GM19239 (cell line): ENCODE data around the gene RPUSD1.

Experiments
- DNase-seq: peaks from one replicate; pipeline ENCODE4 v3.0.0; 2011; ENCODE audit warnings: low spot score; ENCODE audit not compliant: insufficient read length
- FAIRE-seq: peaks from 2 replicates; lab custom pipeline; 2011; peaks lifted over from hg19 to GRCh38; lab: Jason Lieb, UNC

The RPUSD1 gene

DNA sequence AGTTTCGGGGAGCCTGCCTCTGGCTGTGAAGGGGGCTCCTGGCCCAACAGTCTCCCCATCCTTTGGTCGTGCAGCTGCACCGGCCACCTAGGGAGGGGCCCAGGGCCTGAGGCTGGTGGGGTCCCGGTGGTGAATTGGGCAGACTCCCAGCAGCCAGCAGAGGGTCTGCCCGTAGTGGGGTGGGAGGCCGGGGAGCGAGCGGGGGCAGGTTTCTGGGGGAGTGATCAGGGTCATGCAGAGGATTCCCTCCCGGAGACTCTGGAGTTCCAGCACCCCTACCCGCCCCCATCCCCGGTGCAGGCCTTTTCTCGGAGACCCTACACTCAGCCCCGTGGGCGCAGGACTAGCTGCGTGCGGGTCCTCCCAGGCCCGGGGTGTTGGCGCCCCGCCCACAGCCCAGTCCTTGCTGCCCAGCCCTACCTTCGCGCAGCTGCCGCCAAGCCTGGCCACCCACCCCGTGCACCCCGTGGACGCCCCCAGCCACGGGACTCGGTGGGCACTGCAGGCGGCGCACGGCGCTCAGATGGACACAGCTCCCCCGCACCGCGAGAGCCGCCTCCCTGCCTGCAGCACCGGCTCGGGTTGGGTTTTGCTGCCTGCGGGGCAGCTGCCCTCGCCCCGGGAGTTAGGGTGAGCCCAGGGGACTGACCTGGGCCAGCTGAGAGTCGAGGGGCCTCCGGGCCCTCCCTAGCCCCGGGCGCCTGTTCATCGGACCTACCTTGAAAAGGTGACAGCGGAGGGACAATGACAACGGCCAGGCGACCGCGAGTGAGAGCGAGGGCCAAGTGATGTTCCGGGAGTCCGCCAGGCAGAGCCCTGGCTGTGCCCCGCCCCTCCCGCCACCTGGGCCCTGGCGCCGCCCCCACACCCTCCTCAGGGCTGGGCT, 12.0 kb upstream of the RPUSD1 start, which contains the start of gene GNG13:
Gene GNG13, minus strand, starts transcription at position 787 of the 886 bp plus-strand sequence. CDS start 1,657 bp downstream, outside the sequence.
- FAIRE-seq, result no peak
- DNase-seq, result no peak

DNA sequence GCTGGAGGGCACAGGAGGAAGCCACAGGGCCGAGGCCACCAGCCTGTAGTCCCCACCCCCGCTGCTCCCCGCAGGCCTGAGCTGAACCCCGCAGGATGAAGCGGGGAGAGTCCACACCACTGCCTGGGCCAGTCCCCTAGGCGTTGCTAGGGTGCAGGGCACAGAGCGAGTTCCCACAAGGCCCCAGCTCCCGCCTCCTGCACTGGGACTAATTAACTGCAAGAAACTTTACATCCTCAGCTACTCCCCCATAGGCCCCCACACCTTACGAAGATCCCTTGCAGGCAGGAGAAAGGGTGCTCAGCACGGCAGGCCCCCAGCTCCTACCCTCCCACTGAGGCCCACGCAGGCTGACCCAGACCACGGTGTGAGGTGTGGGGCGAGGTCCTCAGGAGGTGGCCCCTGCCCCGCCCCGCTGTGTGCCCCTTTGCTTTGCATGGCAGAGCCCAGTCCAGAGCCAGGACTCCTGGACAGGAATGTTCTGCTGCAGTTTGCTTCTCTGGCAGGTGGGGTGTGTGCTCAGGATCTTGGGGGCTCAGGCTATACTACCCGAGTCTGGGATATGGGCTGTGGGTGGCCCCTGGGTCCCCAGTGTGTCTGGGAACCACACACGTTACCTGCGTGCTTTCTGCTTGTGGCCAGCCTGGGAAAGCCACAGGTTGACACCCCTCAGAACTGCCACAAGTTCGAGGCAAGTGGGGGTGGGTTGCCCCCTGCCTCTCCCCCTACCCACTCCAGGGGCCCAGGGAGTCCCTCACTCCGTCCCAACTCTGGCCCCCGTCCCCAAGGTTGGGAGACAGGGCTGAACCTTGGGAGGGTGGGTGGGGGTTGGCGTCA, 11.1 kb upstream of the RPUSD1 start:
- FAIRE-seq (no peak), DNase-seq (no peak)

DNA sequence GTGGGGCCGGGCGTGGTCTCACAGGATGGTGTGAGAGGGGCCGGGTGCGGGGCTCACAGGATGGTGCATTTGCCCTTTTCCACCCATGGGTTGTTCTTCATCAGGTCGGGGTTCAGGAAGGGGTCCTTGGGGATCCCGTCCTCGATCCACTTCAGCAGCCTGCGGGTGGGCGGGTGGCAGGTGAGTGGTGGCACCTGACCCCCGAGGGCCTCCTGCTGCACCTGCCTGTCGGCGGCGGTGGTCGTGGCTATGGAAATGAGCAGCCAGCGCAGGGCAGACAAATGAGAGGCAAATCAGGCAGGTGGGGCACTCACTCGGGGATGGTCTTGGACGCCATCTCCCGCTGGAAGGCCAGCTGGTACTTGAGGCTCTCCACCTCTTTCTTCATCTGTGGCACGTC, 10.5 kb upstream of the RPUSD1 start:
- no peak for DNase-seq
- FAIRE-seq, result no peak

DNA sequence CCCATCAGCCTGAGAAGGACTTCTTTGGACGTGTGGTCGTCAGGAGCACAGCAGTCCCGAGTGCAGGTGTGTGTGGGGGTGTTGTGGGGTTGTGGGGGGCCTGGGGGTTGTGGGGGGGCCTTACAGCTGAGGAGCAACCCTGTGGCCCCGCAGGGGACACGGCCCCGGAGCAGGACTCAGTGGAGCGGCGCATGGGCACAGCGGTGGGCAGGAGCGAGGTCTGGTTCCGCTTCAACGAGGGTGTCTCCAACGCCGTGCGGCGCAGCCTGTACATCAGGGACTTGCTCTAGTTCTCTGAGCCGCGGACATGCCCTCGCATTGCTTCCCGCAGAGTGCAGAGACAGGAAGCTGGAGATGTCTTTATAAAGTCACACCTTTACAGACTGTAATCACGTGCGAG, 9.5 kb upstream of the RPUSD1 start:
- FAIRE-seq (no peak), DNase-seq (no peak)

DNA sequence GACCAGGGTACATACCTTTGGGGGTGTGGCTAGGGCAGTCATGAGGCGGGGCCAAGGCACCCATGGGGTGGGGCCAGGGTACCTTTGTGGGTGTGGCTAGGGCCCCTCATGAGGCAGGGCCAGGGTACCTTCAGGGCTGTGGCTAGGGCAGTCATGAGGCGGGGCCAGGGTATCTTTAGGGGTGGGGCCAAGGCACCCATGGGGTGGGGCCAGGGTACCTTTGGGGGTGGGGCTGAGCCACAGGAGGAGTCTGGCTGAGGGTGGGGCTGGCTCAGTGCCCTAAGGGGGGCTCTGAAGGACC, 8.9 kb upstream of the RPUSD1 start:
- DNase-seq, result peak; percentile 53
- no peak for FAIRE-seq

DNA sequence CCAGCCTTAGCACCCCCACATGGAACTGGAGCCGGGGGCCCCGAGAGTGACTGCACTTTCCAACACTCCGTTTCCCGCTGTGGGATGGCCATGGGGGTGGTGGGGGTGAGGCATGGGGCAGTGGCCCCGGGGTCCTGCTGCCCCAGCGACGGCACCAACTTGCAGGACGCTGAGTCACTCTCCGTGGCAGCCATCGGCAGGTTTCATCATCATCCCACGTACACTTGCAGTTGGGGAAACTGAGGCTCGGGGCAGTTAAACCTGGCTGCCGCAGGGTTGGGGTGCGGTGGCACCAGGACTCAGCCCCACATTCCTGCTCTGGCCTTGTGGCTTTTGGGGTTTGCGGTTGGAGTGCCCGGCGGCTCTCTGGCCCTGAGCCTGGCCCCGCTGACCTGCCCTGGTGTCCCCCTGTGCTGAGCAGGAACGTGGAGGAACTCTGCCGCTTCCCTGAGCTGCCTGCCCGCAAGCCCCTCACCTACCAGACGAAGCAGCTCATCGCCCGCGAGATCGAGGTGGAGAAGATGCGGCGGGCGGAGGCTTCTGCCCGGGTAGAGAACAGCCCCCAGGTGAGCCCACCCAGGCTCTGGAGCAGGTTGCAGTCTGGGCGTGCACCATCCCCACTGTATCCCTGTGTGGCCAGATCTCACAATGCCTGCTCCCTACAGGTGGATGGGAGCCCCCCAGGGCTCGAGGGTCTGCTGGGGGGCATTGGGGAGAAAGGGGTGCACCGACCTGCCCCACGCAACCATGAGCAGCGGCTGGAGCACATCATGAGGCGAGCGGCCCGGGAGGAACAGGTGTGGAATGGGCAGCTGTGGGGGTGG, 8.3 kb upstream of the RPUSD1 start:
- FAIRE-seq (no peak), DNase-seq (no peak)

DNA sequence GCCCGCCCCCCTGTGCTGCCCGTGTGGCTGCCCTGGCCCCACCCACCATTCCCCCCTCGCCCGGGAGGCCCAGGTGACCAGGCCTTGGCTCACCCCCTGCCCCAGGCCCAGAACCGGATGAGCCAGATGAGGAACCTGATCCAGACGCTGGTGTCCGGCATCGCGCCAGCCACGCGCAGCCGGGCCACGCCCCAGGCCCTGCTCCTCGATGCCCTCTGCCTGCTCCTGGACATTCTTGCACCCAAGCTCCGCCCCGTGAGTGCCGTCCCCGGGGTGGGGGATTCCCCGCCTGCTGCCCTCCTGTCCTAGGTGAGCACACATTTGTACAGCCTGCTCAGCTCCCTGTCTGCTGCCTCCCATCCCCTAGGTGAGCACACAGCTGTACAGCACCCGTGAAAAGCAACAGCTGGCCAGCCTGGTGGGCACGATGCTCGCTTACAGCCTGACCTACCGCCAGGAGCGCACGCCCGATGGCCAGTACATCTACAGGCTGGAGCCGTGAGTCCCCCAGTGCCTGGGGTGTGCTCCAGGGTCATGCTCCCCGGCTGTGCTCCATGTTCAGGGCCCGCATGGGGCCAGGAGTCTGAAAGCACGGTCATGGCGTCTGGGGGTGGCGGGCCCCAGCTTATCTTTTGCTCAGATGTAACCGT, 7.5 kb upstream of the RPUSD1 start:
- DNase-seq (no peak), FAIRE-seq (no peak)

DNA sequence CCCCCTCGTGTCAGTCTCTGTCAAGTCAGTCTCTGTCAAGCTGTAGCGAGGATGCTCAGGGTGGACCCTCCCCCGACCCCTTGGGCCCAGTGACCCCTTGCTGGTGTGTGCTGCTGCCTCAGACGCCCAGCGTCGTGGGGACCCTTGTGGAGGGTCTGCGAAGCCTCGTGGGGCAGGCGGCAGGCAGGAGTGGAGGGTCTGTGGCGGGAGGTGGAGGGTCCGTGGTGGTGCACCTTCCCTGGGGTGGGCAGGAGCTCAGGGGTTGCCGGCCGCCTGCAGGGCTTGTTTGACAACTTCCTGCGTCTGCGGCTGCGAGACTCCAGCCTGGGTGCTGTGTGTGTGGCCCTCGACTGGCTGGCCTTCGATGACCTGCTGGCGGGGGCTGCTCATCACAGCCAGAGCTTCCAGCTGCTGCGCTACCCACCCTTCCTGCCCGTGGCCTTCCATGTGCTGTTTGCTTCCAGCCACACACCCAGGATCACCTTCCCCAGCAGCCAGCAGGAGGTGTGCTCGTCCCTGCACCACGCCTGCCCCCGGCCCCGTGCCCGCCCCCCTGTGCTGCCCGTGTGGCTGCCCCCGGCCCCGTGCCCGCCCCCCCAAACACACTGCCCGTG, 6.8 kb upstream of the RPUSD1 start:
- DNase-seq (no peak), FAIRE-seq (no peak)

- FAIRE-seq, result no peak
- DNase-seq, result no peak
Observed at GRCh38 chr16:794091-794822, 6.1 kb upstream of the RPUSD1 start.

- FAIRE-seq, result no peak
Observed at GRCh38 chr16:793414-793813, 5.2 kb upstream of the RPUSD1 start.

DNA sequence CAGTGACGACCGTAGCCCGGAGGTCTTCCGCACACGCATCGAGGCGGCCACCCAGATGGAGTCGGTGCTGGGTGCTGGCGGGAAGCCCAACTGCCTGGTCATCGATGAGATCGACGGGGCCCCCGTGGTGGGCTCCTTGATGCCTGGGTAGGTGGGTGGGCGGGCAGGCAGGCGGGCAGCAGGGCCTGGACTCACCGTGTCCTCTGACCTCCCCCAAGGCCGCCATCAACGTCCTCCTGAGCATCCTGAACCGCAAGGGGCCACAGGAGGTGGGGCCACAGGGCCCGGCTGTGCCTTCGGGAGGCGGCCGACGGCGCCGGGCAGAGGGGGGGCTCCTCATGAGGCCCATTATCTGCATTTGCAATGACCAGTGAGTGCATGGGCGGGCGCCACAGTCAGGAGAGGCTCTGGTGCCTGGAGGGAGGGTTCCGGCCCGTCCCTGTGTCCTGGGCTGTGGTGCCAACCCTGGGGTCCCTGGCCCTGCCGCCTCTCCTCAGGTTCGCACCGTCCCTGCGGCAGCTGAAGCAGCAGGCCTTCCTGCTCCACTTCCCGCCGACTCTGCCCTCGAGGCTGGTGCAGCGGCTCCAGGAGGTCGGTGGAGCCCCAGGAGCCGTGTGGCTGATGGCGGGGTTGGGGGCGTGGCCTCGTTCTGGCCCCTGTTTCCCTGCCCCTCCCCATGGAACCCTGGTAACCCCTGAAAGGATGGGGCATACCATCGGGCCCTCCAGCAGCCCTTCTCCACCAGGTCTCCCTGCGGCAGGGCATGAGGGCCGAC, 4.2 kb upstream of the RPUSD1 start:
- DNase-seq, result no peak
- FAIRE-seq, result no peak

More at GRCh38 chr16:793414-793813, 5.2 kb upstream of the RPUSD1 start:
- no peak for DNase-seq

- FAIRE-seq (no peak), DNase-seq (no peak)
Observed at GRCh38 chr16:791131-791530, 3.0 kb upstream of the RPUSD1 start.

DNA sequence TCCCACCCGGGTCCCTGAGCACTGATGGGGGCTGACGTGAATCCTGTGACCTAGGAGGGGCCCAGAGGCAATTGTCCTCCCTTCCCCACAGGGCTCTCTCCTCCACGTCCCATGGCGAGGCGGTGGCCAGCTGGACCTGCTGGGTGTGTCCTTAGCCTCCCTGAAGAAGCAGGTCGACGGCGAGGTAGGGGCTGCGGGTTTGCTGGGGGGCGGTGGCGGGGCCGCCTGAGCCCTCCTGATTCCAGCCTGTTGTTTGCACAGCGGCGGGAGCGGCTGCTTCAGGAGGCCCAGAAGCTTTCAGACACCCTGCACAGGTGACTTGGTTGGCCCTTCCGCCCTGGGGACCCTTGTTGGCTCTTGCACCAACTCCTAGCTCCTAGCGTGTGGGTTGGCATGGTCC, 1.9 kb upstream of the RPUSD1 start:
- FAIRE-seq (no peak), DNase-seq (no peak)

DNA sequence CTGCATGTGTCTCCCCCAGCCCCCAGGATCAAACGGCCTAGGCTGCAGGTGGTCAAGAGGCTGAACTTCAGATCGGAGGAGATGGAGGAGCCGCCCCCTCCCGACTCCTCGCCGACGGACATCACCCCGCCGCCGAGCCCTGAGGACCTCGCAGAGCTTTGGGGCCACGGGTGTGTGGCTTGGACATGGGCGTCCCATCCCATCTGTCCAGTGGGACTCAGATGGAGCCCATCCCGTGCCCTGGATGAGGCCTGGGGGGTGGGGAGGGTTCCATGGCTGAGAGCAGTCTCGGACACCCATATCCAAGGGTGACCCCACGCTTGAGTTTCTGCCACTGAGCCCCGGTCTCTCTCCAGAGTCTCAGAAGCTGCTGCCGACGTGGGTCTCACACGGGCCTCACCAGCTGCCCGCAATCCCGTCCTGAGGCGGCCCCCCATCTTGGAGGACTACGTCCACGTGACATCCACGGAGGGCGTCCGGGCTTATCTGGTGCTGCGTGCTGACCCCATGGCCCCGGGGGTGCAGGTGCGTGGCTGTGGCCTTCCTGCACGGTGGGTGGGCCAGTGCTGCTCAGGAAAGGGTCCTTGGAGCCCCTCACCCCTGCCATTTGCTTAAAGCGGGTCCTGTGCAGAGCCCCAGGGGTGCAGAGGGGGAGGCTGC, 1.1 kb upstream of the RPUSD1 start:
- no peak for FAIRE-seq
- no peak for DNase-seq

DNA sequence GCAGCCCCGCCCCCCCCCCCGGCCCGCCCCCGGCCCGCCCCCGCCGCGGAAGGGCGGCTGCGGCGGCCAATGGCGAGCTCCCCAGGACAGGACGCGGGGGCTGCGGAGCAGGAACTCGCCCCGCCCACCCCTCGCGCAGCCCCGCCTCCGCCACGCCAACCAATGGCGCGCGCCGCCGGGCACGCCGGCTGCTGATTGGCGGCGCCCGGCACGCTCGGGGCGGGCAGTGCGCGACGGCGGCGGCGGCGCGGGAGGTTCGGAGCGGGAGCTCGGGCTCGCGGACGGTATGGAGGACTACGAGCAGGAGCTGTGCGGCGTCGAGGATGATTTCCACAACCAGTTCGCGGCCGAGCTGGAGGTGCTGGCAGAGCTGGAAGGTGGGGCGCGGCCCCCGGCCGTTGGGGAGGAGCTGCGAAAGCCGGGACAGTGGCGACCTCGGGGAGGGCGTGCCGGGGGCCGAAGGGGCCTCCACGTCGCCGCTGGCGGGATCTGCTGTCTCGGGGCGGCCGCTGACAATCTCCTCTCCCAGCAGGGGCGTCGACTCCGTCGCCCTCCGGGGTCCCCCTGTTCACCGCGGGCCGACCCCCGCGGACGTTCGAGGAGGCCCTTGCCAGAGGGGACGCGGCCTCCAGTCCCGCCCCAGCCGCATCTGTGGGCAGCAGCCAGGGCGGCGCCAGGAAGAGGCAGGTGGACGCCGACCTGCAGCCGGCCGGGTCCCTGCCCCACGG, 382 bp upstream of the RPUSD1 start, which contains the start of gene CHTF18:
Gene CHTF18, plus strand, starts transcription at position 222 of the 728 bp plus-strand sequence. Its CDS starts 65 bp downstream, at position 287.
- peak; percentile 100 for DNase-seq
- peak; percentile 70 for FAIRE-seq

DNA sequence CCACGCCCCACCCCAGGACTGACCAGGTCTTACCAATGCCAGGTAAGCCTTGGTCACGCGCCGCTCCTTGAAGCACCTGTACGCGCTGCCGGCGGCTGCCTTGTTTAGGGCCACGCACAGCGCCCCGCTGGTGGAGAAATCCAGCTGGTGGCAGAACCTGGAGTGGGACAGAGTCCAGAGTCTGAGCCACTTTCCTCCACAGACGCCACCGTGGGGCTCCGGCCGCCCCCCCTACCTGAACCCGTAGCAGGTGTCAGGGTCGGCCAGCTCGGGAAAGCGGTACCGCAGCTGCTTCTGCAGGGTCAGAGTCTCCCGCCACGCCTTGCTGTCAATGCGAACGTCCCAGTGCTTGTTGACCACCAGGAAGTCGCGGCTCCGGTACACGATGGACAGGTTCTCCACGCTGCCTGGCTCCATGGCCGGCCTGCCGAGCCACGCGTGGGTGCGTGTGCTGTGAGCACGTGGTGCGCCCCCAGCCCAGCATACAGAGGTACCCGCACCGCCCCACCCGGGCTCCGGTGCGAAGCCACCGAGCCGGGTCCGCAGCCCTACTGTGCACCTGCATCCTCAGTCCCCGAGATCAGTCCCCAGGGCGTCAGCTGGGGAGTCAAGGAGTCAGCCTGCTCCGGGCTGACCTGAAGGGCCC, 737 bp downstream of the RPUSD1 start:
- DNase-seq, result no peak
- FAIRE-seq, result no peak
